ENCODE measurements around the gene ISCA2.

ISCA2 gene

GRCh38 chr14:74468513-74468912 is 25.1 kb upstream of the ISCA2 start:
- Histone ChIP-seq H3K4me1 (ENCODE audit: control insufficient read depth in 1 of 2, insufficient read depth in 2 of 2, low read length in 2 of 2) (no peaks in the 10 kb centered on the region), H3K4me3 (ENCODE audit: low read depth in 1 of 2, low read length in 2 of 2) (no peak overlapping the region), H3K27me3 (ENCODE audit: low read depth, low read length) (no peaks in the 10 kb centered on the region), H3K27ac (ENCODE audit: low read length) (no peak overlapping the region), H3K36me3 (ENCODE audit: control insufficient read depth in 1 of 2, insufficient read depth in 2 of 2, low read length in 2 of 2) (peaks cover 1 to 3% of the 10 kb centered on the region in 2 donors), H3K9me3 (ENCODE audit: control insufficient read depth in 1 of 2, low read length in 2 of 2) (no peaks in the 10 kb centered on the region)

GRCh38 chr14:74469548-74470518 is 23.7 kb upstream of the ISCA2 start:
- Histone ChIP-seq H3K9me3 (ENCODE audit: control insufficient read depth in 1 of 2, low read length in 2 of 2) (no peaks in the 10 kb centered on the region), H3K27ac (ENCODE audit: low read length) (no peak overlapping the region), H3K4me3 (ENCODE audit: low read depth in 1 of 2, low read length in 2 of 2) (no peak overlapping the region), H3K27me3 (ENCODE audit: low read depth, low read length) (no peaks in the 10 kb centered on the region), H3K36me3 (ENCODE audit: control insufficient read depth in 1 of 2, insufficient read depth in 2 of 2, low read length in 2 of 2) (peaks cover 11 to 16% of the 10 kb centered on the region in 2 donors), H3K4me1 (ENCODE audit: control insufficient read depth in 1 of 2, insufficient read depth in 2 of 2, low read length in 2 of 2) (no peaks in the 10 kb centered on the region)

GRCh38 chr14:74472601-74473000 is 21.0 kb upstream of the ISCA2 start:
- Histone ChIP-seq H3K27ac (ENCODE audit: low read length) (no peak overlapping the region), H3K4me1 (ENCODE audit: control insufficient read depth in 1 of 2, insufficient read depth in 2 of 2, low read length in 2 of 2) (no peaks in the 10 kb centered on the region), H3K36me3 (ENCODE audit: control insufficient read depth in 1 of 2, insufficient read depth in 2 of 2, low read length in 2 of 2) (peaks cover 15 to 25% of the 10 kb centered on the region in 2 donors), H3K9me3 (ENCODE audit: control insufficient read depth in 1 of 2, low read length in 2 of 2) (no peaks in the 10 kb centered on the region), H3K4me3 (ENCODE audit: low read depth in 1 of 2, low read length in 2 of 2) (no peak overlapping the region), H3K27me3 (ENCODE audit: low read depth, low read length) (no peaks in the 10 kb centered on the region)

GRCh38 chr14:74474376-74474775 is 19.2 kb upstream of the ISCA2 start:
- H3K36me3 ChIP-seq (ENCODE audit: control insufficient read depth in 1 of 2, insufficient read depth in 2 of 2, low read length in 2 of 2) = peaks cover 20 to 36% of the 10 kb centered on the region in 2 donors
- H3K27ac ChIP-seq (ENCODE audit: low read length) = no peak overlapping the region
- no peak overlapping the region for H3K4me3 ChIP-seq (ENCODE audit: low read depth in 1 of 2, low read length in 2 of 2)
- no peaks in the 10 kb centered on the region for H3K9me3 ChIP-seq (ENCODE audit: control insufficient read depth in 1 of 2, low read length in 2 of 2)
- H3K27me3 ChIP-seq (ENCODE audit: low read depth, low read length) = no peaks in the 10 kb centered on the region
- H3K4me1 ChIP-seq (ENCODE audit: control insufficient read depth in 1 of 2, insufficient read depth in 2 of 2, low read length in 2 of 2) = no peaks in the 10 kb centered on the region

- Histone ChIP-seq H3K27me3 (ENCODE audit: low read depth, low read length) (no peaks in the 10 kb centered on the region), H3K4me1 (ENCODE audit: control insufficient read depth in 1 of 2, insufficient read depth in 2 of 2, low read length in 2 of 2) (no peaks in the 10 kb centered on the region), H3K9me3 (ENCODE audit: control insufficient read depth in 1 of 2, low read length in 2 of 2) (no peaks in the 10 kb centered on the region), H3K36me3 (ENCODE audit: control insufficient read depth in 1 of 2, insufficient read depth in 2 of 2, low read length in 2 of 2) (peaks cover 31 to 49% of the 10 kb centered on the region in 2 donors), H3K27ac (ENCODE audit: low read length) (no peak overlapping the region), H3K4me3 (ENCODE audit: low read depth in 1 of 2, low read length in 2 of 2) (no peak overlapping the region)
Measured at GRCh38 chr14:74475678-74476077, 17.9 kb upstream of the ISCA2 start.

GRCh38 chr14:74476107-74476506 is 17.5 kb upstream of the ISCA2 start:
- H3K4me1 ChIP-seq (ENCODE audit: control insufficient read depth in 1 of 2, insufficient read depth in 2 of 2, low read length in 2 of 2) = no peaks in the 10 kb centered on the region
- H3K4me3 ChIP-seq (ENCODE audit: low read depth in 1 of 2, low read length in 2 of 2) = no peak overlapping the region
- H3K27ac ChIP-seq (ENCODE audit: low read length) = no peak overlapping the region
- no peaks in the 10 kb centered on the region for H3K9me3 ChIP-seq (ENCODE audit: control insufficient read depth in 1 of 2, low read length in 2 of 2)
- no peaks in the 10 kb centered on the region for H3K27me3 ChIP-seq (ENCODE audit: low read depth, low read length)
- H3K36me3 ChIP-seq (ENCODE audit: control insufficient read depth in 1 of 2, insufficient read depth in 2 of 2, low read length in 2 of 2) = peaks cover 34 to 53% of the 10 kb centered on the region in 2 donors

- Histone ChIP-seq H3K36me3 (ENCODE audit: control insufficient read depth in 1 of 2, insufficient read depth in 2 of 2, low read length in 2 of 2) (peaks cover 39 to 58% of the 10 kb centered on the region in 2 donors), H3K4me3 (ENCODE audit: low read depth in 1 of 2, low read length in 2 of 2) (no peak overlapping the region), H3K9me3 (ENCODE audit: control insufficient read depth in 1 of 2, low read length in 2 of 2) (no peaks in the 10 kb centered on the region), H3K27me3 (ENCODE audit: low read depth, low read length) (no peaks in the 10 kb centered on the region), H3K27ac (ENCODE audit: low read length) (no peak overlapping the region), H3K4me1 (ENCODE audit: control insufficient read depth in 1 of 2, insufficient read depth in 2 of 2, low read length in 2 of 2) (no peaks in the 10 kb centered on the region)
Measured at GRCh38 chr14:74476607-74477006, 17.0 kb upstream of the ISCA2 start.

GRCh38 chr14:74478996-74479635 is 14.4 kb upstream of the ISCA2 start:
- H3K4me3 ChIP-seq (ENCODE audit: low read depth in 1 of 2, low read length in 2 of 2) = no peak overlapping the region
- no peaks in the 10 kb centered on the region for H3K4me1 ChIP-seq (ENCODE audit: control insufficient read depth in 1 of 2, insufficient read depth in 2 of 2, low read length in 2 of 2)
- H3K36me3 ChIP-seq (ENCODE audit: control insufficient read depth in 1 of 2, insufficient read depth in 2 of 2, low read length in 2 of 2) = peaks cover 45 to 71% of the 10 kb centered on the region in 2 donors
- no peaks in the 10 kb centered on the region for H3K9me3 ChIP-seq (ENCODE audit: control insufficient read depth in 1 of 2, low read length in 2 of 2)
- no peaks in the 10 kb centered on the region for H3K27me3 ChIP-seq (ENCODE audit: low read depth, low read length)
- no peak overlapping the region for H3K27ac ChIP-seq (ENCODE audit: low read length)

GRCh38 chr14:74480046-74480445 is 13.5 kb upstream of the ISCA2 start:
- Histone ChIP-seq H3K4me1 (ENCODE audit: control insufficient read depth in 1 of 2, insufficient read depth in 2 of 2, low read length in 2 of 2) (no peaks in the 10 kb centered on the region), H3K4me3 (ENCODE audit: low read depth in 1 of 2, low read length in 2 of 2) (no peak overlapping the region), H3K27ac (ENCODE audit: low read length) (no peak overlapping the region), H3K36me3 (ENCODE audit: control insufficient read depth in 1 of 2, insufficient read depth in 2 of 2, low read length in 2 of 2) (peaks cover 47 to 72% of the 10 kb centered on the region in 2 donors), H3K9me3 (ENCODE audit: control insufficient read depth in 1 of 2, low read length in 2 of 2) (no peaks in the 10 kb centered on the region), H3K27me3 (ENCODE audit: low read depth, low read length) (no peaks in the 10 kb centered on the region)

- H3K4me1 ChIP-seq (ENCODE audit: control insufficient read depth in 1 of 2, insufficient read depth in 2 of 2, low read length in 2 of 2) = no peaks in the 10 kb centered on the region
- no peaks in the 10 kb centered on the region for H3K27me3 ChIP-seq (ENCODE audit: low read depth, low read length)
- peaks cover 49 to 76% of the 10 kb centered on the region in 2 donors for H3K36me3 ChIP-seq (ENCODE audit: control insufficient read depth in 1 of 2, insufficient read depth in 2 of 2, low read length in 2 of 2)
- no peaks in the 10 kb centered on the region for H3K9me3 ChIP-seq (ENCODE audit: control insufficient read depth in 1 of 2, low read length in 2 of 2)
- no peak overlapping the region for H3K27ac ChIP-seq (ENCODE audit: low read length)
- H3K4me3 ChIP-seq (ENCODE audit: low read depth in 1 of 2, low read length in 2 of 2) = no peak overlapping the region
Measured at GRCh38 chr14:74482571-74482970, 11.0 kb upstream of the ISCA2 start.

- Histone ChIP-seq H3K27me3 (ENCODE audit: low read depth, low read length) (no peaks in the 10 kb centered on the region), H3K9me3 (ENCODE audit: control insufficient read depth in 1 of 2, low read length in 2 of 2) (no peaks in the 10 kb centered on the region), H3K27ac (ENCODE audit: low read length) (no peak overlapping the region), H3K4me1 (ENCODE audit: control insufficient read depth in 1 of 2, insufficient read depth in 2 of 2, low read length in 2 of 2) (peaks cover 0 to 2% of the 10 kb centered on the region in 2 donors), H3K36me3 (ENCODE audit: control insufficient read depth in 1 of 2, insufficient read depth in 2 of 2, low read length in 2 of 2) (peaks cover 49 to 80% of the 10 kb centered on the region in 2 donors), H3K4me3 (ENCODE audit: low read depth in 1 of 2, low read length in 2 of 2) (no peak overlapping the region)
Measured at GRCh38 chr14:74483321-74483720, 10.2 kb upstream of the ISCA2 start.

Measured in muscle layer of duodenum (tissue), 2 donors.